ENCODE data around the gene RBM44.

DNA sequence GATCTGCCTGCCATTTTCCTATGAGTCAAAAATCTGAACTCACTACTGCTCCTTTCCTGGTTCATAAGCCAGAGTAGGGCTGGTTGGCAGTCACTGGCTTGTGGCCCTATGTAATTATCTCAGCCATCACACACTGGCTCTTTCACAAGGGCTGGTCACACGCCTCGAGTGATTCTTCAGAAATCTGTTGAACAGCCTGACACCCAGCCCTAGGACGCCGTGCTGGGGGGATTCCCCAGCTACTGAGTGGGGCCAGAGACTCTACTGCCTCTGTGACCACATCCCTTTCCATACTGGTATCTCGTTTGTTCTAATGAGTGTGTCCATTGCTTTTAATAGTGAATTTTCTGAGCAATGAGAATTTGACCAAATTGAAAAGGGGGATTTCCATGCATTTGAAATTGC is 45.8 kb upstream of the RBM44 start:
- TF ChIP-seq, protein P1, sequence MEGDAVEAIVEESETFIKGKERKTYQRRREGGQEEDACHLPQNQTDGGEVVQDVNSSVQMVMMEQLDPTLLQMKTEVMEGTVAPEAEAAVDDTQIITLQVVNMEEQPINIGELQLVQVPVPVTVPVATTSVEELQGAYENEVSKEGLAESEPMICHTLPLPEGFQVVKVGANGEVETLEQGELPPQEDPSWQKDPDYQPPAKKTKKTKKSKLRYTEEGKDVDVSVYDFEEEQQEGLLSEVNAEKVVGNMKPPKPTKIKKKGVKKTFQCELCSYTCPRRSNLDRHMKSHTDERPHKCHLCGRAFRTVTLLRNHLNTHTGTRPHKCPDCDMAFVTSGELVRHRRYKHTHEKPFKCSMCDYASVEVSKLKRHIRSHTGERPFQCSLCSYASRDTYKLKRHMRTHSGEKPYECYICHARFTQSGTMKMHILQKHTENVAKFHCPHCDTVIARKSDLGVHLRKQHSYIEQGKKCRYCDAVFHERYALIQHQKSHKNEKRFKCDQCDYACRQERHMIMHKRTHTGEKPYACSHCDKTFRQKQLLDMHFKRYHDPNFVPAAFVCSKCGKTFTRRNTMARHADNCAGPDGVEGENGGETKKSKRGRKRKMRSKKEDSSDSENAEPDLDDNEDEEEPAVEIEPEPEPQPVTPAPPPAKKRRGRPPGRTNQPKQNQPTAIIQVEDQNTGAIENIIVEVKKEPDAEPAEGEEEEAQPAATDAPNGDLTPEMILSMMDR (conservative IDR thresholded peaks at IDR 0.05; ENCODE audit: low read depth, low read length), result no peak
- TF ChIP-seq EZH2phosphoT487 (IDR thresholded peaks at IDR 0.05; ENCODE audit: borderline replicate concordance, low read length), result no peak
